ENCODE data around the gene BATF3. TPM values are rescaled to one million over a fixed set of nuclear protein-coding genes. Genes with fewer than 3 reads are reported as not detected.
"Not testable (repeated sequence)": the region's sequence is repeated elsewhere in the genome, so short reads cannot be mapped to it uniquely, and the experiment has no call there.

BATF3 gene
- total RNA-seq, 1 donor from 2014 or later = 0.68 TPM

DNA sequence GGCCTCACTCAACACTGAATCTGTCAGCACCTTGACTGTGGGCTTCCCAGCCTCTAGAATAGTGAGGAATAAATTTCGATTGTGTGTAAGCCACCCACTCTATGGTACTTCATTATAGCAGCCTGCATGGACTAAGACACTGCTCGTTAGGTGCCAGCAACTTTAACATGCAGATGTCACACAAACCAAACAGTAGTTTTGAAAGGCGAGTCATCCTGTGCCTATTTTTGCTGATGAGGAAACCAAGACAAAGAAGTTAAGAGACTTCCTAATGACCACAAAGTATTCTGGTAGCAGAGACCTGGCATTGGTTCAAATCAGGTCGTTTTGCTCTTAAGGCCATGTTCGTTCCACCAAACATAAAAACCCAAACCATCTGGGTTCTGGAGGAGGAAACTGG is 42.9 kb downstream of the BATF3 start:
- ATAC-seq = no peak

DNA sequence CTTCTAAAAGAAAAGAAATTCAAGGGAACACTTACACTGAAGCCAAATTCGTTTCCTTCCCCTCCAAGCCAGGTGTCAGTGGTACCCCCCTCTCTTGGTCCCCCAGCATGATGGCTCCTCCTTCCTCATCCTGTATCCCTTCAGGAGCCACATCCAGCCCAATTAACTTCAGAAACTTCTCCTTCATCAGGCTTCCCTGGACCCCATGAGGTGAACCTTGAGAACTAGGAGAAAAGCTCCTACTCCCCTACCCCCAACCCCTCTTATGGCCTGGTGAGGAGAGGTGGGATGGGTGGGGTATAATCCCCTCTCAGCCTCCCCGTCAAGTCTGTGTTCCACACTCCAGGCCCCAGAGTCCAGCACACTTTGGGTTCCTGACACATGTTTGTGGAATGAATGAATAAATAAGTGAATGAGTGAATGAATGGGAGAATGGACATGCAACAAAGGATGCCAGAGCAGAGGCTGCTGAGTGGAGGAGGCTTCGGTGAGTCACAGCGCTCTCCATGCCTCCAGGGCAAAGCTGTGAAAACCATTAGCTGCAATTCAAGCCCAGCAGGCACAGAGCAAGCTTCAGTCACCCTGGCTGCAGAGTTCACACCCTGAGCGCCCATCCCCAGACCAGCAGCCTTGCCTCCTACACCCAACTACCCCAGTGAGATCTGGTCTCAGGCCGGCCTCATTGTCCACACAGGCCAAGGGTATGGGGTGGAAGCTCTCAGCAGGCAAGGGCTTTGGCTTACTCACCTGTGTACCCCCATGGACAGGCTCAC is 43.8 kb downstream of the BATF3 start:
- peak; percentile 54 for ATAC-seq

DNA sequence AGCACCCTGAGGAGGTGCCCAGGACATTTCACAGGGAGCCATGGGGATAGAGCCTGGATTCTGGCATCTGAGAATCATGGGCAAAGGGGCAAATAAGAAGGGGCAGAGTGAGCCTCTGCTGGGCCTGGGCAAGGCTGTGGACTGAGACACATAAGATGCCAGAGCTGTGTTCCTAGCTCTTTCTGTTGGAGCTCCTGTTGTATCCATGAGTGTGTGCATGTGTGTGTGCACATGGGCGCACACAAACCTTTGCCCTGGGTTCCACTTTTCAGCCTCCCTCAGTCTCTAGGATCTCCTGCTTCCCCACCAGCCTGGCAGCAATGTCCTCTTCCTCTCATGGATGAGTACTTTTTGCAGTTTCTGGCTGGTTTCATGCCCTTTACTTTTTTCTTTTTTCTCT is 47.0 kb downstream of the BATF3 start:
- ATAC-seq = no peak

GRCh38 chr1:212651977-212652376 is 47.7 kb downstream of the BATF3 start:
- ATAC-seq = no peak

- no peak for ATAC-seq
Measured at GRCh38 chr1:212651521-212651920, 48.1 kb downstream of the BATF3 start.

GRCh38 chr1:212650228-212650627 is 49.4 kb downstream of the BATF3 start:
- no peak for ATAC-seq

GRCh38 chr1:212649020-212649419 is 50.6 kb downstream of the BATF3 start:
- ATAC-seq = no peak

DNA sequence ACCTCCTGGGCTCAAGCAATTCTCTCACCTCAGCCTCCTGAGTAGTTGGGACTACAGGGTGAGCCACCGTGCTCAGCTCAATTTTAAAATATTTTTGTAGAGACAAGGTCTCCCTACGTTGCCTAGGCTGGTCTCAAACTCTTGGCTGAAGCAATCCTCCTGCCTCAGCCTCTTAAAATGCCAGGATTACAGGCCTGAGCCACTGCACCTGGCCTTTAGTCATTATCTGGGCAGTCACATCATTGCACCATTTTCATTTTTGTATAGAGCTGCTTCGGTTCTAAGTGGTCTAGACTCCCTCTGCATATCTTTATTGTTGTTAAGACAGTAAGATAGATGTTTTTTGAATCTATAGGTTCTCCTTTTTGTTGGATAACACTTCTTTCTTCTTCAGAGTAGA is 51.2 kb downstream of the BATF3 start:
- ATAC-seq = no peak

- ATAC-seq = no peak
Measured at GRCh38 chr1:212647004-212647403, 52.6 kb downstream of the BATF3 start.

DNA sequence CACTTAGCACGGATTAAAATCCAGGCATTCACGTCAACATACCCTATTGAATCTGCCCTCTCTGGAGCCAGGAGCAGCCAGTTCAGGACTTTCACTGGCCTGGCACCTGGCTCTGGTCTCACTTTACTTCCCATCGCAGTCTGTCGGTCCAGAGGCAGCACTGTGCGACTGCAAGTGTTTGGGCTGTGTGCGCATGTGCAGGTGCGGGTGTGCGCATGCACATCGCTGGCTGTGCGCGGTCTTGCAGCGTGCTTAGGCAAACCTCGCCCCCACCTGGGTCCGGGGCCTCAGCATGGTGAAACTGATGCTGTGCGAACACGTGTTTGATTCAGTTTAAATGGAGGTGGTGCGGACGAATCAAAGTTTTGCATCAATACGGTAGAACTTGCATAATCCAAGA is 53.1 kb downstream of the BATF3 start:
- no peak for ATAC-seq

- ATAC-seq = no peak
Measured at GRCh38 chr1:212645546-212646543, 53.8 kb downstream of the BATF3 start.

GRCh38 chr1:212644866-212645545 is 54.6 kb downstream of the BATF3 start:
- no peak for ATAC-seq

DNA sequence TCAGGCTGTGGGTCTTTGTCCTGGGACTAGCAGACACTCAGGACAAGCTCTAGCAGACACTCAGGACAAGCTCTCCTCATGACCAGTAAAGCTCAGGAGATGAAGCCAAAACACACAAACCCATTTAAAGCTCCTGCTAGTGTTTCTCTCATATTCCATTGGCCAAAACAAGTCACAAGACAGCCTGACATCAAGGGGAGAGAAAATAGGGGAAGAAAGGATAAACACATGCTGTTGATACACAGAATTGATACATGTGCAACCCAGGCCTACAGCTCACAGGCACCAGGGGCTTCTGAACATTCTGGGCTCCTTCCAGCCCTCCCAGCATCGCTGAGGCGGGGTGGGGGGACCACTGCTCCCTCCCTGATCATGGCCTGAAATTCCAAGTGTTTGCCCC is 55.8 kb downstream of the BATF3 start:
- no peak for ATAC-seq

- ATAC-seq = no peak
Measured at GRCh38 chr1:212641956-212642355, 57.7 kb downstream of the BATF3 start.

GRCh38 chr1:212640223-212640878 is 59.3 kb downstream of the BATF3 start:
- ATAC-seq = no peak

DNA sequence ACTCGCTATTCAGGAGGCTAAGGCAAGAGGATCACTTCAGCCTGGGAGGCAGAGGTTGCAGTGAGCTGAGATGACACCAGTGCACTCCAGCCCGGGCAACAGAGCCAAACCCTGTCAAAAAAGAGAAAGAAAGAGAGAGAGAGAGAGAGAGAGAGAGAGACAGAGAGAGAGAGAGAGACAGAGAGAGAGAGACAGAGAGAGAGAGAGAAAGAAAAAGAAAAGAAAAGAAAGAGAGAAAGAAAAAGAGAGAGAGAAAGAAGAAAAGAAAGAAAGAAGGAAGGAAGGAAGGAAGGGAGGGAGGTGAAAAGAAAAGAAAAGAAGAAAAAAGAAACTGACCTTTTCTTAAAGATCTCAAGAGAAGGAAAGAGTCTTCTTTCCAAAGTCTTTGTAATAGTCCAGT is 60.1 kb downstream of the BATF3 start:
- not testable (repeated sequence) for ATAC-seq

- no peak for ATAC-seq
Measured at GRCh38 chr1:212638492-212639151, 61.0 kb downstream of the BATF3 start.

- ATAC-seq = no peak
Measured at GRCh38 chr1:212637902-212638301, 61.7 kb downstream of the BATF3 start.

Measured in esophagus mucosa (tissue), 1 donor.